Stimulated activated CD8-positive, alpha-beta memory T cell treated with anti-CD3 and anti-CD28 coated beads, Interleukin-4, amount 100 ng/mL, for 48 hours (primary cell): Measurements from ENCODE around the gene SMARCD1.
"Not testable (repeated sequence)": the region's sequence is repeated elsewhere in the genome, so short reads cannot be mapped to it uniquely, and the experiment has no call there.

ENCODE experiments used
- DNase-seq: peaks from one replicate; pipeline ENCODE4 v3.0.0-alpha.2; 2020

Gene SMARCD1

GRCh38 chr12:50145439-50145838 lies 60.3 kb downstream of the SMARCD1 start:
- no peak for DNase-seq

- no peak for DNase-seq
Observed at GRCh38 chr12:50147281-50147680, 62.1 kb downstream of the SMARCD1 start.

- not testable (repeated sequence) for DNase-seq
Observed at GRCh38 chr12:50148011-50148410, 62.9 kb downstream of the SMARCD1 start.

- DNase-seq, result no peak
Observed at GRCh38 chr12:50149311-50149710, 64.2 kb downstream of the SMARCD1 start.
